Motor neuron (in vitro differentiated cells): ENCODE measurements around the gene TAAR6. TPM values are rescaled to one million over a fixed set of nuclear protein-coding genes. Genes with fewer than 3 reads are reported as not detected.
A peak's percentile ranks its signal among the peaks of the same experiment; 100 is the strongest.
"Not testable (repeated sequence)": the region's sequence is repeated elsewhere in the genome, so short reads cannot be mapped to it uniquely, and the experiment has no call there.

Source experiments
- ATAC-seq, 8 experiments: fragments of 200-7000 bp; cut with Tn5 transposase; replicated peaks in 6 of 8; 2 replicates each; pipeline ENCODE4 v1.8.0; 2021; ENCODE audit warnings: mild to moderate bottlenecking in 8 of 8, moderate library complexity in 8 of 8
- H3K27ac ChIP-seq, 2 donors: fragments of 250-450 bp; sonication (Bioruptor Pico); 2 replicates each; pipeline ENCODE4 v1.9.0; 2021; ENCODE audit warnings: antibody characterized with exemption in 2 of 2, mild to moderate bottlenecking in 2 of 2, moderate library complexity in 1 of 2
- H3K4me1 ChIP-seq, 2 donors: fragments of 250-450 bp; sonication (Bioruptor Pico); replicated peaks in 1 of 2; 2 replicates each; pipeline ENCODE4 v1.6.1; 2021; ENCODE audit warnings: antibody characterized with exemption in 2 of 2, mild to moderate bottlenecking in 2 of 2, moderate library complexity in 1 of 2
- H3K4me3 ChIP-seq, 5 donors: fragments of 250-450 bp; sonication (Bioruptor Pico); 2 replicates each; pipeline ENCODE4 v1.9.0; 2021; ENCODE audit warnings: antibody characterized with exemption in 5 of 5, mild to moderate bottlenecking in 5 of 5, moderate library complexity in 4 of 5
- WGBS, 10 experiments: fragments of 450-650 bp; shearing (Covaris generic); methylation state at CpG; one replicate each; pipeline ENCODE4 v1.0.0; 2022; 5-methylcytosine and 5-hydroxymethylcytosine counted together
- in situ Hi-C, 9 experiments: fragments of 400-800 bp; cut with MboI; loops; one replicate each; pipeline ENCODE4 v1.15.0; 2021; ENCODE audit warnings: low sequenced_read_pairs in 9 of 9, low pct_unique_long_range_greater_than_20kb in 2 of 9; ENCODE audit not compliant: unreplicated experiment in 9 of 9
- total RNA-seq, 8 experiments: library from RNA; unstranded; fragments of 300-600 nt; gene quantifications; 2 replicates each; pipeline versions ENCODE4 v1.2.3 to v1.2.4, GENCODE V29; 2022

Gene TAAR6
- total RNA-seq, 8 experiments from 2014 or later, result 0.17 to 0.47 TPM; not detected in 6

DNA sequence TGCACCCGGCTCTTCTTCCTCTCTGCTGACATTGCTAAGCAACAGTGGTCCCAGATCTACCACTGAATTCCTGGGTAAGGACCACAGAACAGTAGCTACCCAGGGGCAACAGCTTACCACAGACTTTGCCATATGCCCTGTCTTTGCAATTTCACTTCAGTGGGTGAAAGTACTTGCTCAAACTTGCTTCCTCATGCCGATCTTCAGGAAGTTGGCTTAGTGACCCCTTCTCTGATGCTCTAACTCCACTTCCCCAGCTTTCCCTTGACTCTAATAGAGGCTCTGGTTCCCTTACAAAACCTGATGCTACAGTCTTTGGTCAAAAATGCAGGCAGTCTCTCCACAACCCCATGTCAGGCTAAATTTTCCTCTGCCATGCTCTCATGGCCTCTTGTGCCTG lies 22.7 kb downstream of the TAAR6 start:
- in situ Hi-C loops, result no loop called here
- H3K27ac ChIP-seq, result no peak overlapping the region
- ATAC-seq, result no peak
- peaks cover 0 to 17% of the 10 kb centered on the region in 2 donors for H3K4me1 ChIP-seq
- WGBS, 10 experiments, result 35 to 100% (median 85%) methylated on average over 1 to 2 of the region's 2 CpGs; no CpG with 5 or more reads in 2 of the 10 experiments
- H3K4me3 ChIP-seq, result no peak overlapping the region

DNA sequence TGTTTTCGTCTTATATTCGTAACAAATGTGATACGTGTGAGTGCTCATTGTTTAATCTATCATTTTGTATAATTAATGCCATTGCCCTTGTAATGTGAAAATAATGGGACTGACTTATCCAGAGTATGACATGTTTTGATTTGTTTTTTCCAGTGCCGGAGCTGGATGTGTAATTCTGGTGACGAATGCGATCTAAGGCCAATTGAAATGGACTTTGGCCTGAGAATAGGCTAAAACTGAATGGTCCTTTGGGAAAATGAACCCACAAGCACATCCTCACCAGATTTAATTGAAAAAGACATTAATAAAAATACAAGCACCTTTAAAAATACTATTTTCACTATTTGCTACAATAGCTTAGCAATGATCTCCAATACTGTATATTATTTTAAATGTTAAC lies 26.1 kb downstream of the TAAR6 start:
- Histone ChIP-seq H3K27ac (no peak overlapping the region), H3K4me3 (no peak overlapping the region), H3K4me1 (peaks cover 0 to 17% of the 10 kb centered on the region in 2 donors)
- WGBS, 10 experiments, result 40 to 80% (median 71%) methylated on average over 1 to 6 of the region's 6 CpGs
- ATAC-seq, result peak in 3 of 8 experiments; percentile 33 to 41 (median 34)
- in situ Hi-C loops, result no loop called here

DNA sequence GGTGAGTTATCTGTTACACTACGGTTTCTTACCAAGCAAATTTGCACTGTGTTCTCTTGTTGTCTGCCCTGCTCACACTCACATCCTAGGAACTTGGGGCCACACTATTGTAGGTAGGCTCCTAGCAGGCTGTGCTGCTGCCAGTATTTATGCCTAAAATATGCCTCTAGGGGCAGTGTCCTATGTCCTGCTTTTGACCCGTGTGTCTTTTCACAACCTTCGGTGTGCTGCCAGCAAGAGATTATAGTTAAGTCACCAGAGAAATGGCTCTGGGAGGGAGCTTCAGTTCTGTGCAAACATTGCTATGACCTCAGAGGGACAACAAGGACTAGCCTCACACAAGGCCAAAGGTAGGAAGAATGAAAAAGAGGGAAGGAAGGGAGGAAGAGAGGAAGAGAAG lies 28.4 kb downstream of the TAAR6 start:
- Histone ChIP-seq H3K4me3 (no peak overlapping the region), H3K4me1 (peaks cover 0 to 17% of the 10 kb centered on the region in 2 donors), H3K27ac (no peak overlapping the region)
- ATAC-seq, result peak in 3 of 8 experiments; percentile 58 to 82 (median 67)
- in situ Hi-C loops, result no loop called here
- WGBS, 10 experiments, result 10 to 83% (median 50%) methylated on average over 1 to 3 of the region's 3 CpGs; no CpG with 5 or more reads in 1 of the 10 experiments

DNA sequence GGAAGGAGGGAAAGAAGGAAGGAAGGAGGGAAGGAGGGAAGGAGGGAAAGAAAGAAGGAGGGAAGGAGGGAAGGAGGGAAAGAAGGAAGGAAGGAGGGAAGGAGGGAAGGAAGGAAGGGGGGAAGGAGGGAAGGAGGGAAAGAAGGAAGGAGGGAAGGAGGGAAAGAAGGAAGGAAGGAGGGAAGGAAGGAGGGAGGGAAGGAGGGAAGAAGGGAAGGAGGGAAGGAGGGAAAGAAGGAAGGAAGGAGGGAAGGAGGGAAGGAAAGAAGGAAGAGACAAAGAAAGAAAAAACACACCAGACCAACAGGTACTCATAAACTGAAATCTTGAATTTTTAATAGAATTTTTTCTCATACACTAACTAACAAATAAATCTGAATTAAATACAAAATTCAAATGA lies 30.8 kb downstream of the TAAR6 start:
- H3K4me1 ChIP-seq, in situ Hi-C loops, H3K27ac ChIP-seq, ATAC-seq, H3K4me3 ChIP-seq: not testable (repeated sequence)

DNA sequence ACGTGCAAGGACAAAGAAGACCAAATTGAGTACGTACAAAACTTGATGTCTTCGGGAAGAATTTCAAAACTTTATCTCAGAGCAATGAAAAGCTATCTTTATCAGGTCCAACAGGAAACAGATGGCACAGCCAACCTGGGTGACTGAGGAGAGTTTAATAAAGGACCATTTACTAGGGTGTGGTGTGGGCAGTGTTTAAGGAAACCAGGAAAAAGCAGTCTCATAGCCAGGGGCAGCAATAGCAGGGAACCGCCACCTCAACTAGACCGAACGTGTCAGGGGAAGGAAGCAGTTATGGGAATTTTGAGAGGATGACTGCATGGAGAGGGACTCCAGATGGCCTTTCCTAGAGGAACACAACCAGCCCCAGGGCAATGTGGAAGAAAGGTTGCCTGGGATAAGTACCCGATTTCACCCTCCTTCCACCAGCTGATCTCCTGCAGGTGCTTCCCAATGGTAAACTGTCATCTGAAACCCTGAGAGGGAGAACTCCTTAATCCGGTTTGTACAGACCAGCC lies 34.6 kb downstream of the TAAR6 start:
- in situ Hi-C loops, result no loop called here
- H3K27ac ChIP-seq, result no peak overlapping the region
- no peak overlapping the region for H3K4me3 ChIP-seq
- 24 to 100% (median 88%) methylated on average over 1 to 8 of the region's 8 CpGs for WGBS, 10 experiments
- peak in 1 of 8 experiments; percentile 68 for ATAC-seq
- no peaks in the 10 kb centered on the region for H3K4me1 ChIP-seq

DNA sequence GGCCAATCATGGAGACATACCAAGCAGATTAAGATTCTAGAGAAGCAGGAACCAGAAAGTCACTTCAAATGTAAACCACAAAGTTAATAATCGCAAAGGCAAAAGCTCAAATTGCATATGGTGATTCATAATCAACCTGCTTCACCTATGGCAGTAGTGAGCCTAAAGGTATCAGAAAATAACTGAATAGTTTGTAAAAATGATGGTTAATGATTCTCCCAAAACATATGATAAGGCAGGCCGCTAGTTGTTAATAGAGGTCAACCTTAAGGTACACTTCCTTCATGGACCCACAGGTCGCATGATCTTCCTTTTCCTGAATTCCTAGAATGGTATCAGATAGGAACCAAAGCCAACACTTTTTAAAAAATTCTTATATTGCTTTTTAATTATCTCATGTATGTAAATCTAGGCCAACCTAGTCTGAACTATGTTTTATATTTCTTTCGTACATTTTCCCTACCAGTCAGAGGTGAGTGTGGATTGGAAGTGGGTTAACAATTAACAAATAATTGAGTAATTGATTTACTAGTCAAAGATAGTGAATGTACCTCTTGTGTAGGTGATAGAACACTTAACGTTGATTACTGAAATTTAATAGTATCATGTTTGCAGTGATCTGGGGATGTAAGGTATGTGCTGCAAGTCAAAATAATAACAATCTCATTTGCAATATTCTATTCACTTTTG lies 37.6 kb downstream of the TAAR6 start:
- in situ Hi-C loops, result no loop called here
- WGBS, 10 experiments, result 46 to 100% (median 88%) methylated on average over 2 to 5 of the region's 5 CpGs
- Histone ChIP-seq H3K27ac (no peak overlapping the region), H3K4me1 (no peaks in the 10 kb centered on the region), H3K4me3 (no peak overlapping the region)
- no peak for ATAC-seq

DNA sequence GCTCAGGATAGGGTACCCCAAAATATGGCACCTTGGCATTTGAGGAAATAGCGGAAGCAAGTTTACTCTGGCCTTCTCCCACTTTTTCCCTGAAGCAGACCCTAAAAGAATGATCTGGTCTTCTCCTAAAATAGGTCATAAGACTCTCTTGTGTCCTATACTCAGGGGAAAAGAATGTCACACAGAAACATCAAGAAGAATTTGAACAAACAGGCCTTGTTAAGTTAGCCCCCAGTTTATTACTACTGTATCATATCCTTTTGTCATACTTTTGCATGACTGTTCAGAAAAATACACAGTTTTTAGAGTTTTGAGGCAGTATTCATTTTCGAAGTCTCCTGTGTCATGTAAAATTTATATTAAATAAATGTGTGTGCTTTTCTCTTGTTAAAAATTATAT lies 41.5 kb downstream of the TAAR6 start:
- WGBS, 10 experiments, result 14 to 100% (median 82%) methylated on average over 1 to 2 of the region's 2 CpGs
- Histone ChIP-seq H3K4me3 (no peak overlapping the region), H3K27ac (no peak overlapping the region), H3K4me1 (peaks cover 0 to 4% of the 10 kb centered on the region in 2 donors)
- ATAC-seq, result no peak
- in situ Hi-C loops, result no loop called here

DNA sequence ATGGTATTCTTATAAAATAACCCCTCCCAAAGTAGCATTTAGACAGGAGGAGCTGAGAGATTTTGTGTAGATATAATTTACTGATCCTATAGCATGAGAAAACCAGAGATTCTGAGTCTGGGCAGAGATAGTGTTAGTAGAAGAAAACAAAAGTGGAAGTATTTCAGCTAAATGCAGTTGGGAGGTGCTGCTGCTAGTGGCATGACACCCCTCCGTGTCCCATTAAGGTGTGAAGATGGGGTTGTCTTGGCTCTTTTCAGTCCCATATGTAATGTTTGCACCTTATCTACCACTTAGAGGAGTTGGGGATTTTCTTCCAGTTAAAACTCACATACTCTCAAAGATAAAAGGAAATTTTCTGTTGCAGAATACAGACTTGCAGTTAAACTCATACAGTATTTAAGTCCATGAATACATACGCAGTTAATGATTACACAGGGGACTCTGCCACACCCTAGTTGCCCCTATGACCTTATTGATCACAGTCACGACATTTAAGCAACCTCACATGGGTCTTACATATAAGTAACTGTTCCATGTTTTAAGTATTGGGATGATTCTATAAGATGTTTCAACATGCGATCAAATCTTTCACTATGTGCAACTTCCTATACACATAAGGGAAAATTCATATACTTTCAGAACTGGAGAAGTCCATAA lies 42.5 kb downstream of the TAAR6 start:
- in situ Hi-C loops, result no loop called here
- WGBS, 10 experiments, result 0 to 87% (median 64%) methylated on average over 1 to 4 of the region's 4 CpGs; no CpG with 5 or more reads in 2 of the 10 experiments
- H3K27ac ChIP-seq, result no peak overlapping the region
- no peak for ATAC-seq
- H3K4me1 ChIP-seq, result peaks cover 0 to 8% of the 10 kb centered on the region in 2 donors
- H3K4me3 ChIP-seq, result no peak overlapping the region

DNA sequence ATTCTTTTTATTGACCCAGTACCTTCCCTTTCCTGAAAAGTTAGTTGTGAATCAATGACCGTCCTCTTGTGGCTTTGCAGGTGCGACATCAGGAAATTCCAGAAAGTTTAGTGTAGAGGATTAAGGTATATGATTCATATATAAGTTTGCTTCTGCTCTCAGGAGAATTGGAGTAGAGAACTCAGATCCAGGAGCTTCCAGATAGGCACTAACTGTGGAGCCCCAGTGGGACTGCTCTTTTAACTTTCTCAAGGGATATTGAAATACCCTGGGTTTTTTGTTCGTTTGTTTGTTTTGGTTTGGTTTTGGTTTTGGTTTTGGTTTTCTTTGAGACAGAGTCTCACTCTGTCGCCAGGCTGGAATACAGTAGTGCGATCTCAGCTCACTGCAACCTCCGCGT lies 44.4 kb downstream of the TAAR6 start:
- WGBS, 10 experiments, result 40 to 100% (median 90%) methylated on average over 1 to 6 of the region's 7 CpGs
- in situ Hi-C loops, result no loop called here
- H3K27ac ChIP-seq, result no peak overlapping the region
- no peak for ATAC-seq
- H3K4me3 ChIP-seq, result no peak overlapping the region
- H3K4me1 ChIP-seq, result peaks cover 0 to 8% of the 10 kb centered on the region in 2 donors

DNA sequence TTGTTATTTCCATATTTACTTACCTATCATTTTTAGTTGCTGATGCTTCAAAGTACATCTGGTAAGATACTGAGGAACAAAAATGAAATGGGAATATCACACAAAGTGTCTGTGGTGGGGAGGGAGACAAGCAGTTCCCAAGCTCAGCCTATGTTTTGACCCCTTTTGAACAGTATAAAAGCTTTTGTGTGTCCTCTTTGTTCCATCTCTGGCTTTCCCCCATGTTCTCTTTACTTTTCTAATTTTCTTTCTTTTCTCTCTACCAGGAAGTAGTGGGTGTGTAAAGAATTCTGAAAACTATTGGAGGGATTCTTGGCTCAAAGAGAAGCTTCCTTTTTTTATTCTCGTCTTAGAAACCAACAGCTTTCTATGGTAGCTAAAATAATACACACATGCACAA lies 46.6 kb downstream of the TAAR6 start:
- in situ Hi-C loops, result no loop called here
- peak in 2 of 8 experiments; percentile 58 to 93 for ATAC-seq
- peaks cover 0 to 8% of the 10 kb centered on the region in 2 donors for H3K4me1 ChIP-seq
- 11 to 71% (median 33%) methylated on average over 1 of the region's 1 CpG; no CpG with 5 or more reads in 3 of the 10 experiments for whole genome bisulfite sequencing, 10 experiments
- H3K4me3 ChIP-seq, result no peak overlapping the region
- no peak overlapping the region for H3K27ac ChIP-seq

Other genes starting within 250 kb of the TAAR6 start
- gene MOXD1, start 168.8 kb upstream of the TAAR6 start, total RNA-seq, result 10 to 100 TPM in 6 of 8 experiments, not detected in 2; 12.8 to 69.8 (median 29.3) TPM
- gene STX7, start 57.2 kb upstream of the TAAR6 start, total RNA-seq, result 10 to 100 TPM; 12.7 to 56.3 (median 35.5) TPM
- gene TAAR9, start 32.0 kb upstream of the TAAR6 start, total RNA-seq, result not detected
- gene TAAR8, start 17.6 kb upstream of the TAAR6 start, total RNA-seq, result under 1 TPM in 1 of 8 experiments, not detected in 7; 0.17 TPM
- gene TAAR5, start 19.4 kb downstream of the TAAR6 start, total RNA-seq, result under 1 TPM in 2 of 8 experiments, not detected in 6; 0.17 to 0.28 TPM
- gene TAAR2, start 54.0 kb downstream of the TAAR6 start, total RNA-seq, result not detected
- gene TAAR1, start 88.9 kb downstream of the TAAR6 start, total RNA-seq, result under 1 TPM in 1 of 8 experiments, not detected in 7; 0.31 TPM
- under 1 TPM in 2 of 8 experiments, not detected in 6; 0.05 to 0.14 TPM for gene VNN1, start 143.7 kb downstream of the TAAR6 start, total RNA-seq
- 1 to 10 TPM in 1 of 8 experiments, under 1 TPM in 3, not detected in 4; 0.14 to 3.1 (median 0.29) TPM for gene VNN2, start 187.6 kb downstream of the TAAR6 start, total RNA-seq
- 10 to 100 TPM in 5 of 8 experiments, 1 to 10 TPM in 3; 6.7 to 22.0 (median 10.7) TPM for gene SLC18B1, start 228.3 kb downstream of the TAAR6 start, total RNA-seq
- gene RPS12, start 244.2 kb downstream of the TAAR6 start, total RNA-seq, result 1,000 to 10,000 TPM; 1,076 to 3,063 (median 2,411) TPM